Stimulated activated effector memory CD8-positive, alpha-beta T cell treated with anti-CD3 and anti-CD28 coated beads, Interleukin-12 subunit alpha, Interleukin-12 subunit beta, amount 100 ng/mL, for 72 hours (primary cell): ENCODE results near the gene CPA2.
"Not testable (repeated sequence)": the region's sequence is repeated elsewhere in the genome, so short reads cannot be mapped to it uniquely, and the experiment has no call there.

Experiments used
- ATAC-seq: fragments of 150-1000 bp; cut with Tn5 transposase; 2 replicates; pipeline ENCODE4 v1.10.0; 2021
- DNase-seq, 2 donors: peaks; one replicate each; pipeline ENCODE4 v3.0.0; 2021 to 2022; ENCODE audit warnings: low spot score in 2 of 2
- H3K27ac Mint-ChIP-seq: one replicate; pipeline ENCODE4 v1.8.0; 2022; ENCODE audit warnings: mild to moderate bottlenecking, mixed read lengths
- H3K36me3 Mint-ChIP-seq: one replicate; pipeline ENCODE4 v1.8.0; 2022; ENCODE audit warnings: mild to moderate bottlenecking, mixed read lengths
- H3K4me1 Mint-ChIP-seq: one replicate; pipeline ENCODE4 v1.8.0; 2022; ENCODE audit warnings: mixed read lengths
- H3K4me3 Mint-ChIP-seq: one replicate; pipeline ENCODE4 v1.8.0; 2022; ENCODE audit warnings: mild to moderate bottlenecking, mixed read lengths
- H3K9me3 Mint-ChIP-seq: one replicate; pipeline ENCODE4 v1.8.0; 2022; ENCODE audit warnings: mixed read lengths

The CPA2 gene

DNA sequence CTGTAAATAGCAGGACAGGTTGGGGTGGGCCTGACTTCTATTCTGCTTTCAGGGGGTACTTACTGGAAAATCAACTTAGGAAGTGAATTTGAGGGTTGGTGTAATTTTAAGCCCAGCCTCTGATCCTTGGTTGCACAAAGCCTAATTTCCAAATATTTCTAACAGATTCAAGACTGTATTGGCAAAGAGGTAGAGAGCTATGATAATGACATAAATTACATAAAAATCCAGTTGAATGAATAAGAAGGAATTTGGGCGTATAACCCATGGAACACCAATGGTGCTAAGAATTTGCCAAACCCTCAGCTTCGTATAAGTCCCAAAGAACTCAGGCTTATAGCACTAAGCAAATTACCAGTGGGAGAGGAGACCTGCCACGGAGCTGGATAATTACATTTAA lies 38.2 kb downstream of the CPA2 start:
- H3K9me3 Mint-ChIP-seq: no peaks in the 10 kb centered on the region
- no peaks in the 10 kb centered on the region for H3K4me1 Mint-ChIP-seq
- H3K36me3 Mint-ChIP-seq: no peaks in the 10 kb centered on the region
- no peak for DNase-seq
- ATAC-seq: no peak
- no peak overlapping the region for H3K27ac Mint-ChIP-seq
- no peak overlapping the region for H3K4me3 Mint-ChIP-seq

DNA sequence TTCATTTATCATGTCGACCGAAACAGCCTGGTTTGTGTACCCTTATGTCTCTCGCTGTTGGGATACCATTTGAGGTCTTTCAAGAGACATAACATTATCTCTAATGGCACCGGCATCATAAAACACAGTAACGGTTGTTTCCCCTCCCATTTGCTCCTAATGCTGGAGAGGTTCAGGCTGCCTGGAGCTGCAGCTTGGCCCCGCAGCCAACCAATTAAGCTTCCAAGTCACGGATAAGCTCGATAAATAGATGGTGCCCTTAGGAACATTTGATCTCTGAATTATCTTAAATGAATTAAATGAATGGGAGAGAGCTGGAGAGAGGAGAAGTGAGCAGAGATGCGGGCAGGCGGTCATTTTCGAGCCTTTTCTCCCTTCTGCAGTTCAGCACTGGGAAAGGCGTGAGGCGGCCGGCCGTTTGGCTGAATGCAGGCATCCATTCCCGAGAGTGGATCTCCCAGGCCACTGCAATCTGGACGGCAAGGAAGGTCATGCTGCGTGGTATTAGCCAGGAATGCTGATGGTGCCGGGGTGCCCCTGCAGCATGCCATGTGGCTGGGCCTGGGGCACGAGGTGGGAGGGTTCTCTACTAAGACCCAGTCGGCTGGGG lies 38.9 kb downstream of the CPA2 start:
- no peak overlapping the region for H3K27ac Mint-ChIP-seq
- no peaks in the 10 kb centered on the region for H3K9me3 Mint-ChIP-seq
- no peaks in the 10 kb centered on the region for H3K4me1 Mint-ChIP-seq
- ATAC-seq (no peak), DNase-seq (no peak)
- no peaks in the 10 kb centered on the region for H3K36me3 Mint-ChIP-seq
- no peak overlapping the region for H3K4me3 Mint-ChIP-seq

DNA sequence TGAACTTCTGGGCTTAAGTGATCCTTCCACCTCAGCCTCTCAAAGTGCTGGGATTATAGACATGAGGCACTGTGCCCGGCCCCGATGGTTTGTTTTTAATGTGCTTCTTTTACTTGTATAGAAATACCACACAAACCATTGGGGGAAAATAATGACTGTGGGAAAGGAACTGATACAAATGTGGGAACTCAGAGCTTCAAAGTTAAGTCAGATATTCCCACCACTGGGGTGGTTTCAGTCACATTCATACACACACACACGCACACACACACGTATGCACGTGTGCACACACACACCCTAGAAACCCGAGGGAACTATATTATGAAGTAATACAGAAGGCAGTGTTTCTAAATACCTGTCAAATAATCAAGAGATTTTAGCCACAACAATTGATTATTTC lies 43.3 kb downstream of the CPA2 start:
- Mint-ChIP-seq H3K27ac (no peak overlapping the region), H3K4me1 (no peaks in the 10 kb centered on the region), H3K9me3 (no peaks in the 10 kb centered on the region), H3K4me3 (no peak overlapping the region), H3K36me3 (no peaks in the 10 kb centered on the region)
- peak; percentile 67 for ATAC-seq
- DNase-seq: no peak

DNA sequence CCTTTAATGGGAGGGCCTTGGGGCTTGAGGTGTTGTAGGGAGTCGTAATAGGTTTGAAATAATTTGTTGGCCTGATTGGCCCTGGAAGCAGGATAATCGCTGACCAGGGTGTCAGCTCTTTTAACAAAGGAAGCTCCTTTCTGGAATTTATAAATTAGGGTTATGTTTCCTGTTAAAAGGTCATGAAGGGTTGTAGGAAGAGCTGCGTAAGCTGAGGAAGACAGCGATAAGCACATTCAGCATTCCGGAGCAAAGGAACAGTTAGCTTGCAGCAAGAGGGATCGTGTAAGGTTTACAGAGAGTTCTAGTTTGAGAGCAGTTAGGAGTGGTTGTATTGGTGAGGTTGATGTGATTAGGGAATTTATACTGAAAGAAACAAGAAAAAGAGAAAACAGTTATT lies 47.6 kb downstream of the CPA2 start:
- DNase-seq (no peak), ATAC-seq (no peak)
- no peaks in the 10 kb centered on the region for H3K9me3 Mint-ChIP-seq
- no peak overlapping the region for H3K4me3 Mint-ChIP-seq
- no peak overlapping the region for H3K27ac Mint-ChIP-seq
- no peaks in the 10 kb centered on the region for H3K36me3 Mint-ChIP-seq
- no peaks in the 10 kb centered on the region for H3K4me1 Mint-ChIP-seq

DNA sequence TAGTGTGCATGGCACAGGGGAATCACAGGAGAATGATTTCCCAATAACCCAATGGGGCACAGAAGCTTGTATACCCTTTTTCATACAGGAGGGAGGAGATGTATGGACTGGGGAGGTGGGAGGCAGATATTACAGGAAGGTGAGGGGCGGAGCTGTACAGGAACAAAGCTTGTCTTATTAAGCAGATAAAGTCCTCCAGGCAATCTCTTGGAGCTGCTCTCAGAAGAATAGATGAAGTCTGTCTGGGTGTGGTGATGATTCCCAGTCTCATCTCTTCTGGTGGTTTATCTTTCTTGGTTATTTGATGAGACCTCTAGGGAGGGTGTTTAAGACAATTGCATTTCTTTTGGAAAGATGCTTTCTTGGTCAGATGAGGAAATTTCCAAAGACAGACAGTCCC lies 52.9 kb downstream of the CPA2 start:
- Mint-ChIP-seq H3K4me3 (no peak overlapping the region), H3K36me3 (no peaks in the 10 kb centered on the region), H3K4me1 (peaks cover 7% of the 10 kb centered on the region), H3K27ac (no peak overlapping the region), H3K9me3 (no peaks in the 10 kb centered on the region)
- DNase-seq: no peak
- ATAC-seq: no peak

DNA sequence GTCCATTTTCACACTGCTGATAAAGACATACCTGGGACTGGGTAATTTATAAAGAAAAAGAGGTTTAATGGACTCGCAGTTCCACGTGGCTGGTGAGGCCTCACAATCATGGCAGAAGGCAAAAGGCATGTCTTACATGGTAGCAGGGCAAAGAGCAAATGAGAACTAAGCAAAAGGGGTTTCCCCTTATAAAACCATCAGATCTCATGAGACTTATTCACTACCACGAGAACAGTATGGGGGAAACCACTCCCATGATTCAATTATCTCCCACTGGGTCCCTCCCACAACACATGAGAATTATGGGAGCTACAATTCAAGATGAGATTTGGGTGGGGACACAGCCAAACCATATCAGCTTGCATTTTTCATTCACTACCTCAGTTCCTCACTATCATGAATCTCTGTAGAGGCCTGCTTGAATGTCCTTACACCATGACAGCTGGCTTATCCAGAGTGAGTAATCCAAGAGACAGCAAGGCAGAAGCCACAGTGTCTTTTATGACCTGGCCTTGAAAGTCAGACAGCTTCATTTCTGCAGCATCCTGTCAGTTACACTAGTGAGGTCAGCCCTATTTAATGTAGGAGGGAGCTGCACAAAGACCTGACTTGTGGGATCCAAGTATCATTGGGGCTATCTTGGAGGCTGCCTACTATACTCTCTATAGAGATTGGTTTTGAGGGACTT lies 55.0 kb downstream of the CPA2 start:
- peak; percentile 87 for ATAC-seq
- not testable (repeated sequence) for H3K36me3 Mint-ChIP-seq, H3K4me1 Mint-ChIP-seq, H3K4me3 Mint-ChIP-seq, H3K27ac Mint-ChIP-seq, H3K9me3 Mint-ChIP-seq, DNase-seq

DNA sequence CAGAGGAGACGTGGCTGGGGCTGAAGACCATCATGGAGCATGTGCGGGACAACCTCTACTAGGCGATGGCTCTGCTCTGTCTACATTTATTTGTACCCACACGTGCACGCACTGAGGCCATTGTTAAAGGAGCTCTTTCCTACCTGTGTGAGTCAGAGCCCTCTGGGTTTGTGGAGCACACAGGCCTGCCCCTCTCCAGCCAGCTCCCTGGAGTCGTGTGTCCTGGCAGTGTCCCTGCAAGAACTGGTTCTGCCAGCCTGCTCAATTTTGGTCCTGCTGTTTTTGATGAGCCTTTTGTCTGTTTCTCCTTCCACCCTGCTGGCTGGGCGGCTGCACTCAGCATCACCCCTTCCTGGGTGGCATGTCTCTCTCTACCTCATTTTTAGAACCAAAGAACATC lies 56.0 kb downstream of the CPA2 start:
- Mint-ChIP-seq H3K4me3 (no peak overlapping the region), H3K9me3 (no peaks in the 10 kb centered on the region), H3K4me1 (peaks cover 7% of the 10 kb centered on the region), H3K36me3 (no peaks in the 10 kb centered on the region), H3K27ac (no peak overlapping the region)
- DNase-seq (no peak), ATAC-seq (no peak)

DNA sequence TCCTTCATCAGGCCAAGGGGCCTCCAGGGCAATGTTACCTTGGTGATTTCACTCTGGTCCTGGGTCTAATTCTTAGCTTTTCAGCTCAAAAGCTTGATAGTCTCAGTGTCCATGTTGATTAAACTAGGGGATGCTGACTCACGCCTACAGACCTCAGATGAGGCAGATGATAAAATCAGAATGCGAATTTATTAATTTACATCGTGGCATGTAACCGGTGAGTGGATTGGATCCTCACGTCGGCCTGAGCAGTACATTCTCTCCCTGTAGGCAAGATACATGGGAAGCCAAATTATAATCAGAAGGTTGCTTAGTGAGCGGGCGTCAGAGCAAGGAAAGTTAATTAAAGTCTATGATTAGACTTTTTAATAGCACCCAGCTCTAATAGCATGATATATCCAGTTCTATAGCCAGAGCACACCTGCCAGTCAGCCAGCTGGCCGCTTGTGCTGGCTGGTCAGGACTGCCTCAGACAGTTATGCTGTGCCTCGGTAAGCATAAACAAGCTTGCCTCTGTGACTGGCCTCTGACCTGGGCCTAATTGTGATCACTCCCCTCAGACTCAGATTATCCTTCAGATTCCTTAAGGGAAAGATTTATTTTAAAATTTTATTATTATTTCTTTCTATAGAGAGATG lies 57.8 kb downstream of the CPA2 start:
- Mint-ChIP-seq H3K36me3 (no peaks in the 10 kb centered on the region), H3K9me3 (no peaks in the 10 kb centered on the region), H3K4me3 (no peak overlapping the region), H3K4me1 (peaks cover 7% of the 10 kb centered on the region), H3K27ac (no peak overlapping the region)
- ATAC-seq (no peak), DNase-seq (no peak)

DNA sequence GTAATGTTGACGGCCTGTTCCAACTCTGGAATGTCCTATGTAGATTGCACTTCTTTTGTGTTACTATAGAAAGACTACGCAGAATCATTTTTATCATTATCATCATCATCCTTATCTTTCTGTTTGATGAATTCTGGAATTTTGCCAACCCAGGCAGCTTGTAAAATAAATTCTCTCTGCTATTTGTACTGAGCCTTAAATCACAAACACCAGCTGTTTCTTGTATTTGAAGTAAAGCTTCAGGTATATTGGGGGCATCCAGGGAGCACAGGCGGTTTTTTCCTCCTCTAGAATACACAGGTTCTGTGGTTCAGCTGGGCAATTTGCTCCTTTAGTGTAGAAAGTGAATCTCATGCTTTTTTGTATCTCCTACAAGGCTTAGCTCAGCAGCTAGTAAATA lies 63.0 kb downstream of the CPA2 start:
- no peak for DNase-seq
- no peaks in the 10 kb centered on the region for H3K4me1 Mint-ChIP-seq
- no peaks in the 10 kb centered on the region for H3K9me3 Mint-ChIP-seq
- H3K36me3 Mint-ChIP-seq: no peaks in the 10 kb centered on the region
- no peak for ATAC-seq
- H3K4me3 Mint-ChIP-seq: no peak overlapping the region
- no peak overlapping the region for H3K27ac Mint-ChIP-seq

DNA sequence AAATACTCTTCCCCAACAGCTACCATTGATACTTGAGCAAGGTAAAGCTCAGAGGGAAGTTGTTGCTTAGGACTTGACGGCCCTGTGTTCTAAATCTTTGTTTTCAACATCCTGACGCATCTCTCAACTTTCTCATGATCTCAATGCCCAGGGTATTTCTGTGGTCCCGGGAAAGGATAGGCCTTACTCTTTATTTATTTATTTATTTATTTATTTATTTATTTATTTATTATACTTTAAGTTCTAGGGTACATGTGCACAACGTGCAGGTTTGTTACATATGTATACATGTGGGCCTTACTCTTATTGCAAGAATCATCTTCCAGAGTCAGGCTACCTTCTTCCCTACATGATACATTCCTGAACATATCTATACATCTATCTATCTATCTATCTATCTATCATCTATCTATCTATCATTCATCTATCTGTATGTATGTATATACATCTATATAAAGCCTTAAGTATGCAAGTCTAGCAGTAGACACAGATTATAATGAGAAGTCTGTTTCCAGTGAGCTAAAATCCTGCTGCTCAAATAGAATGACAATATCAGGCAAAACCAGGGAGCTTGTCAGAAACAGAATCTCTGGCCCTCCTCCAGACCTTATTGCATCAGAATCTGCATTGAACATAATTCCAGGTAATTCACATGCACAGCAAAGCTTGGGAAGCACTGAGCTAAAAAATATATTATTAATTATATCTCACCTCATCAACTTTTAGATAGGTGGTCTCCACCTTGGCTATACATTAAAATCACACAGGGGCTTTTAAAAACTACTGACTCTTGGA lies 65.8 kb downstream of the CPA2 start:
- H3K4me3 Mint-ChIP-seq: no peak overlapping the region
- no peak overlapping the region for H3K27ac Mint-ChIP-seq
- H3K4me1 Mint-ChIP-seq: no peaks in the 10 kb centered on the region
- ATAC-seq (no peak), DNase-seq (no peak)
- H3K36me3 Mint-ChIP-seq: no peaks in the 10 kb centered on the region
- no peaks in the 10 kb centered on the region for H3K9me3 Mint-ChIP-seq

DNA sequence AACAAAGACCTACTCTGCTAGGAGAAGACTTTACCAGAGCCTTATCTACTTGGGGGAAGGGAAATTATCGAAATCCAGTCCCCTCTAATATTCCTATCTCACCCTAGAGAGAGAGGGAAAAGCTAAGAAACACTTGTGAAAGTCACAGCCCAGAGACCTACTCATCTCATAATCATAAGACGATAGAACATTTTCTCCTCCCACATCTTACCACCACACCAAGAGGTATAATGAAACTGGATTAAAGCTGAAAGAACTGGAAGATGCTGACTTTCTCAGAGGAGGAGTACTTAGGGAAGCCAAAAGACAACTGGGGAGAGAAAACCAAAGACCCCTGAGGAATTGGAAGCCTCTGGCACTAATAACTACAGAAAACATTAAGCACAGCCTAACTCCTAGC lies 67.2 kb downstream of the CPA2 start:
- DNase-seq (no peak), ATAC-seq (peak; percentile 37)
- no peak overlapping the region for H3K4me3 Mint-ChIP-seq
- no peaks in the 10 kb centered on the region for H3K9me3 Mint-ChIP-seq
- H3K36me3 Mint-ChIP-seq: no peaks in the 10 kb centered on the region
- H3K4me1 Mint-ChIP-seq: no peaks in the 10 kb centered on the region
- H3K27ac Mint-ChIP-seq: no peak overlapping the region

DNA sequence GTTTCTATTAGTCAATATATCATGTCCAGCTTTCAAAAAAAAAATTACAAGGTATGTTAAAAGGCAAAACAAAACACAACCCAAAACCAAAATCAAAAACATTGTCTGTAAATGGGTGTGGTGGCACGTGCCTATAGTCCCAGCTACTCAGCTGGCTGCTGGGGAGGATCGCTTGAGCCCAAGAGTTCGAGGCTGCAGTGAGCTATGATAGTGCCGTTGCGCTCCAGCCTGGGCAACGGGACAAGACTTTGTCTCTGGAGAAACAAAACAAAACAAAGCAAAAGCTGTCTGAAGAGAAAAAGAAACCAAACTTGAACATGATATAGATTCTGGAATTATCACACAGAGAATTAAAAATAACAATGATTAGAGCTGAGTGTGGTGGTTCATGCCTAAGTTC lies 67.6 kb downstream of the CPA2 start:
- ATAC-seq (no peak), DNase-seq (no peak)
- Mint-ChIP-seq H3K4me3 (no peak overlapping the region), H3K9me3 (no peaks in the 10 kb centered on the region), H3K27ac (no peak overlapping the region), H3K36me3 (no peaks in the 10 kb centered on the region), H3K4me1 (no peaks in the 10 kb centered on the region)

DNA sequence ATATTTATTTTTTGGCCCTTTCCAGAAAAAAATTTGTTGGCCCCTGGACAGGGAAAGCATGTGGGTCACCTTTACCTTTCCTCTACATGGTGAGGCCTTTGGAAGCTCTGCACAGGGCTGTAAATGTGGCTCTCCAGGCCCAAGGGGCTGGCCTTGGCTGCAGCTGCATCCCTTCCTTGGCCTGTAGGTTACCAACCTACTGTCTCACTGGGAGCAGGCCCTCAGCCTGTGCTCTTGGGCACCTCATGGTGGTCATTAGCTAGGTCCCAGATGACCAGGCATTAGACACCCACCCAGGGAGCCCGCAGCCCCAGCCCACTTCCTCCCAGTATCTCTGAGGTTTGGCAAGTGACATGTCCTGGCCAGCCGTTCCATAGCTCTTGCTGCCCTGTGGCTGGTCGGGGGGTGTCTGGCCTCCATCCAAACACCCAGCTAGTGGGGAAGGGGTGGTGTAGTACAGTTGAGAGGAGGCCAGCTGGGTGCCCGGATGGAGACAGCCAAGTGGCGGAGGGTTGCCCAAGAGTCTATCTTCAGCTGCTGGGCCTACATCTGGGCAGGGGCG lies 70.8 kb downstream of the CPA2 start:
- no peak for ATAC-seq
- Mint-ChIP-seq H3K27ac (no peak overlapping the region), H3K4me1 (no peaks in the 10 kb centered on the region), H3K4me3 (no peak overlapping the region), H3K36me3 (no peaks in the 10 kb centered on the region), H3K9me3 (no peaks in the 10 kb centered on the region)
- no peak for DNase-seq

DNA sequence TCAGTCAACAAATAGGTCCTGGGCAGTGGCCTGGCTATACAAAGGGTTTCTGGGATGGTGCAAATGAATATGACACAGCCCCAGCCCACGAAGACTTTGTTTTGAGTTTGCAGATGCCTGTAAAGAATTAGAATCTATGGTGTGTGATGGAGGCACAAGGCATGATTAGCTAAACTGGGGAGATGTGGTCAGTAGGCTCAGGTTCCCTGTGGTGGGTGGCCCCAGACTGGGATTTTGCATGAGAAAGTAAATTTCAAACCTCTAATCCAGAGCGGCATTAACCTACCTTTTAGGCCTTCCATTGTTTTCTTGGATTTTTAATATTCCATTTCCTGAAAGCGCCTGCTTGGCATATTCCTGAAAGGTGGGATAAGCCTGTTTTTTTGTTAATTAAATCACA lies 71.6 kb downstream of the CPA2 start:
- H3K4me1 Mint-ChIP-seq: no peaks in the 10 kb centered on the region
- H3K27ac Mint-ChIP-seq: no peak overlapping the region
- no peaks in the 10 kb centered on the region for H3K9me3 Mint-ChIP-seq
- DNase-seq (no peak), ATAC-seq (no peak)
- H3K4me3 Mint-ChIP-seq: no peak overlapping the region
- H3K36me3 Mint-ChIP-seq: no peaks in the 10 kb centered on the region
